ENCODE data around the gene TXNDC8.

DNA sequence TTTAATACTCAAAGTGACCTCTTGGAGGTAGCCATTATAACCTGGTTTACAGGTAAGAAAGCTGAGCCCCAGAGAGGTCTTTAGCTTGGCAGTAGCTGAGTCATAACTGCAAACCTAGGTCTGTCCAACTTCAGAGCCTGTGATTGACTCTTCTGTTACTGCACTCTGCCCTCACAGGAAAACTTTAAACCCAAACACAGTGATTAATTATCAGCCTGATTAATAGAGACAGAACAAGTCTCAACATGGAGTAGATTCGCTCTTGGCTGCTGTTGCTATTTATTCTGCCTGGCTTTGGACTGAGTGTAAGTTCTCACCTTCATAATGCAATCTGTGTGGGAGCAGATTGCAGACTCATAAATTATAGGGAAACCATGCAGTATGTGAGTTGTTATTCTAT, 53.9 kb downstream of the TXNDC8 start:
- TF ChIP-seq, protein P1, sequence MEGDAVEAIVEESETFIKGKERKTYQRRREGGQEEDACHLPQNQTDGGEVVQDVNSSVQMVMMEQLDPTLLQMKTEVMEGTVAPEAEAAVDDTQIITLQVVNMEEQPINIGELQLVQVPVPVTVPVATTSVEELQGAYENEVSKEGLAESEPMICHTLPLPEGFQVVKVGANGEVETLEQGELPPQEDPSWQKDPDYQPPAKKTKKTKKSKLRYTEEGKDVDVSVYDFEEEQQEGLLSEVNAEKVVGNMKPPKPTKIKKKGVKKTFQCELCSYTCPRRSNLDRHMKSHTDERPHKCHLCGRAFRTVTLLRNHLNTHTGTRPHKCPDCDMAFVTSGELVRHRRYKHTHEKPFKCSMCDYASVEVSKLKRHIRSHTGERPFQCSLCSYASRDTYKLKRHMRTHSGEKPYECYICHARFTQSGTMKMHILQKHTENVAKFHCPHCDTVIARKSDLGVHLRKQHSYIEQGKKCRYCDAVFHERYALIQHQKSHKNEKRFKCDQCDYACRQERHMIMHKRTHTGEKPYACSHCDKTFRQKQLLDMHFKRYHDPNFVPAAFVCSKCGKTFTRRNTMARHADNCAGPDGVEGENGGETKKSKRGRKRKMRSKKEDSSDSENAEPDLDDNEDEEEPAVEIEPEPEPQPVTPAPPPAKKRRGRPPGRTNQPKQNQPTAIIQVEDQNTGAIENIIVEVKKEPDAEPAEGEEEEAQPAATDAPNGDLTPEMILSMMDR (IDR thresholded peaks at IDR 0.05; ENCODE audit: low read length) = no peak
- TF ChIP-seq EZH2 (IDR thresholded peaks at IDR 0.05; ENCODE audit: borderline replicate concordance, low read length) = no peak
